Karpas-422 (cell line): ENCODE results near the gene LGALS7. TPM values are rescaled to one million over a fixed set of nuclear protein-coding genes. Genes with fewer than 3 reads are reported as not detected.
"Not testable (repeated sequence)": the region's sequence is repeated elsewhere in the genome, so short reads cannot be mapped to it uniquely, and the experiment has no call there.

Experiments used
- DNase-seq: peaks from one replicate; pipeline ENCODE4 v3.0.0-alpha.2; 2015
- H2AFZ ChIP-seq: fragments of 200-600 bp; sonication (generic); 2 replicates; pipeline ENCODE4 v1.6.1; 2014; ENCODE audit warnings: antibody characterized with exemption, low read length, mixed read lengths
- H3K27ac ChIP-seq: fragments of 200-600 bp; sonication (generic); 2 replicates; pipeline ENCODE4 v1.5.1; 2014; ENCODE audit warnings: mild to moderate bottlenecking, low read length, moderate library complexity
- H3K27me3 ChIP-seq: fragments of 200-600 bp; sonication (generic); 2 replicates; pipeline ENCODE4 v1.6.1; 2014; ENCODE audit warnings: low read length, mixed read lengths
- H3K36me3 ChIP-seq: fragments of 200-600 bp; sonication (generic); 2 replicates; pipeline ENCODE4 v1.6.1; 2014; ENCODE audit warnings: low read length, mixed read lengths; ENCODE audit not compliant: insufficient read depth
- H3K4me1 ChIP-seq: fragments of 200-600 bp; sonication (generic); 2 replicates; pipeline ENCODE4 v1.6.1; 2014; ENCODE audit warnings: mild to moderate bottlenecking, low read length, mixed read lengths
- H3K4me2 ChIP-seq: fragments of 200-600 bp; sonication (generic); 2 replicates; pipeline ENCODE4 v1.6.1; 2014; ENCODE audit warnings: low read length, low read depth, mild to moderate bottlenecking; ENCODE audit not compliant: poor library complexity, severe bottlenecking
- H3K4me3 ChIP-seq: fragments of 200-600 bp; sonication (generic); 2 replicates; pipeline ENCODE4 v1.5.1; 2014; ENCODE audit warnings: mild to moderate bottlenecking, antibody characterized with exemption, low read length, mixed read lengths
- H3K79me2 ChIP-seq: fragments of 200-600 bp; sonication (generic); 2 replicates; pipeline ENCODE4 v1.6.1; 2014; ENCODE audit warnings: mild to moderate bottlenecking, low read length, mixed read lengths
- H3K9ac ChIP-seq: fragments of 200-600 bp; sonication (generic); 2 replicates; pipeline ENCODE4 v1.6.0; 2014; ENCODE audit warnings: low read length
- H3K9me2 ChIP-seq: fragments of 200-600 bp; sonication (generic), shearing (Covaris generic); replicated peaks from 2 replicates; pipeline ENCODE4 v1.6.0; 2014; ENCODE audit warnings: mild to moderate bottlenecking, low read length, moderate library complexity; ENCODE audit not compliant: insufficient read depth
- H3K9me3 ChIP-seq: fragments of 300-700, 200-600 bp; sonication (generic); 2 replicates; pipeline ENCODE4 v1.6.1; 2014; ENCODE audit warnings: low read length, mixed read lengths
- H4K20me1 ChIP-seq: fragments of 200-600 bp; sonication (generic); 2 replicates; pipeline ENCODE4 v1.6.1; 2014; ENCODE audit warnings: mild to moderate bottlenecking, antibody characterized with exemption, low read length, low read depth; ENCODE audit not compliant: insufficient read depth
- total RNA-seq: library from RNA; depleted of rRNA; stranded (reverse); fragments of >200 nt; shearing (Covaris generic); gene quantifications from 2 replicates; pipeline ENCODE4 v1.2.3, GENCODE V29; 2014; ENCODE audit warnings: low replicate concordance

Gene LGALS7
- total RNA-seq, 1 experiment from 2014 or later = not detected

DNA sequence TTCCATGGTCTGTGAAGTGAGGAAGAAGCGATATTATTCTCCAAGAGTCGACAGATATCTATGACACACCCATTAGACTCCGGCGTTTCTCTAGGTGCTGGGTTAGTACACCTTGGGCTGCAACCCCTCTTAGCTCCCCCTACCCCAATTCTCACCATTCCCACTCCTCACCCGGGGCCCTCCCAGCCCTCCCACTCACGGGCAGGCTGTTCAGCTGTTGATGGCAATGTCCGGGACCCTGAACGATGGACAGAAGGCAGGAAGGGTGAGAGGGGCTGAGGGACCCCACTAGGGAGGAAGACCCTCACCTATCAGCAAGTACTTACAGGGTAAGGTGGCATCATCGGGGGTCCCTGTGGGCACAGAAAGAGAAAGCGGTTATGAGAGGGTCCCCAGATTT is 30.2 kb upstream of the LGALS7 start:
- no peak overlapping the region for H2AFZ ChIP-seq
- no peak overlapping the region for H3K9ac ChIP-seq
- no peak overlapping the region for H3K4me3 ChIP-seq
- H3K36me3 ChIP-seq = no peaks in the 10 kb centered on the region
- no peaks in the 10 kb centered on the region for H3K4me1 ChIP-seq
- no peak for DNase-seq
- no peaks in the 10 kb centered on the region for H3K27me3 ChIP-seq
- no peaks in the 10 kb centered on the region for H4K20me1 ChIP-seq
- no peaks in the 10 kb centered on the region for H3K9me3 ChIP-seq
- H3K9me2 ChIP-seq = no peaks in the 10 kb centered on the region
- H3K27ac ChIP-seq = no peak overlapping the region
- H3K79me2 ChIP-seq = no peaks in the 10 kb centered on the region
- H3K4me2 ChIP-seq = no peak overlapping the region

DNA sequence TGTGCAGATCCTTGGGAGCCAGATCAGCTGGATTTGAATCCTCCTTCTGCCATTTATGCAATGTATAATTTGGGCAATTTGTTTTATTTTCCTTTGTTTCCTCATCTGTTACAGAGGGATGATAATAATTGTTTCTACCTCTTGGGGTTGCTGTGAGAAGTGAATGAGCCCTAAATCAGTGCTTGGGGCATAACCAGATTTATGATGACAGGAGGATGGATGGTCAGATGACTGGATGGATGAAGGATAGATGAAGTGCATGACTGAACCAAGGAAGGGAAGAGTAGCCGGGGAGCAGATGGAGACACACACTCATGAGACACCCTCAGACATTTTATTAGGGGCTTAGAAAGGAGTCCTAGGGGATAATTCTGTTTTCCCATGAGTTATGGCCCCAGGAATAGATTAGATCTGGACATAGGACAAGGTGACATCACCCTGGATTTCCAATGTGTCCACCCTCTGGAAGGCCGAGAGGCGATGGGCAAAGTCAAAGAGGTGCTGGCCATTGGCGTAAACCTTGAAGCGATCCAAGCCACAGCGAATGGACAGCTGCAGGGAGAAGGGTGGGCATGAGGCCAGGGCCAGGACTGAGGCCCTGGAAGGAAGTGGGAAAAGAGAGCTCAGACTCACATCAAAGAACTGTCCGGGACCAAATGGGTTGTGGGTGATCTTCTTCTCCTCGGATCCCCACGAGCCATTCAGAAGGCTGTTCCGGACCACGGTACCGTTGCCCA is 28.2 kb upstream of the LGALS7 start:
- H3K27ac ChIP-seq = no peak overlapping the region
- H4K20me1 ChIP-seq = no peaks in the 10 kb centered on the region
- H3K9me2 ChIP-seq = no peaks in the 10 kb centered on the region
- no peak overlapping the region for H3K9ac ChIP-seq
- H3K79me2 ChIP-seq = no peaks in the 10 kb centered on the region
- no peak overlapping the region for H3K4me3 ChIP-seq
- H3K4me2 ChIP-seq = no peak overlapping the region
- no peak for DNase-seq
- no peaks in the 10 kb centered on the region for H3K27me3 ChIP-seq
- no peaks in the 10 kb centered on the region for H3K36me3 ChIP-seq
- no peaks in the 10 kb centered on the region for H3K4me1 ChIP-seq
- H3K9me3 ChIP-seq = no peaks in the 10 kb centered on the region
- H2AFZ ChIP-seq = no peak overlapping the region

DNA sequence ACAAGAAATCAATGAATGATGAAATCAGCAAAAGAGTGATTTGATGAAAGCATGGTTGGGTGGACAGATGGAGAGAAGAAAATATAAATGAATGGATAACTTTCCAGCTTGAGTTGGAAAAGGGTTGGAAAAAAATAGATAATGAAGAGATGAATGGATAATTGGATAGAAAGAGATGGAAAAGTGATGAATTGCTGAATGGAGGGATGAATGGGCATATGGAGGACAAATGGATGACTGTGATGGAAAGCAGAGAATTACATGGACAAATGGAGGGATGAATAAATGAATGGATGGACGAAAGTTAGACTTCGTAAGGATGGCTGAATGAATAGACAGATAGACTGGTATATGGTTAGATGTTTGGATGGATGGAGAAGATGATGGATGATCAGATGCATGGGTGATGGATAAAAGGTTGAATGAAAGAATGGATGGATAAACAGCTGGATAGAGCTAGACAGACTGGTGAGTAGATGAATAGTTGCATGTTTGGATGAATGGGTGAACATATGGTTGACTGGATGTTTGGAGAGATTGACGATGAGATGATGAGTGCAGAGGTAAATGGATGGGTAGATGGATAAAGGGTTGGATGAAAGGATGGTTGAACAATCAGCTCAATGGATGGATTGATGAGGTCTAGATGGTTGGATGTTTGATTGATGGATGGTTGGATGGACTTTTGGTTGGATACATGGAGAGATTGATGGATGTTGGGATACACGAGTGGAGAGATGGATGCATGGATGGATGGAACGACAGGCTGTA is 27.4 kb upstream of the LGALS7 start:
- H3K9me2 ChIP-seq = no peaks in the 10 kb centered on the region
- H3K27me3 ChIP-seq = no peaks in the 10 kb centered on the region
- no peak overlapping the region for H2AFZ ChIP-seq
- H3K27ac ChIP-seq = no peak overlapping the region
- no peak overlapping the region for H3K4me3 ChIP-seq
- no peaks in the 10 kb centered on the region for H3K9me3 ChIP-seq
- H3K4me2 ChIP-seq = no peak overlapping the region
- peaks cover 2% of the 10 kb centered on the region; the same call in 1 of the 2 replicates for H3K4me1 ChIP-seq
- H3K9ac ChIP-seq = no peak overlapping the region
- no peaks in the 10 kb centered on the region for H4K20me1 ChIP-seq
- no peaks in the 10 kb centered on the region for H3K79me2 ChIP-seq
- no peak for DNase-seq
- H3K36me3 ChIP-seq = no peaks in the 10 kb centered on the region

DNA sequence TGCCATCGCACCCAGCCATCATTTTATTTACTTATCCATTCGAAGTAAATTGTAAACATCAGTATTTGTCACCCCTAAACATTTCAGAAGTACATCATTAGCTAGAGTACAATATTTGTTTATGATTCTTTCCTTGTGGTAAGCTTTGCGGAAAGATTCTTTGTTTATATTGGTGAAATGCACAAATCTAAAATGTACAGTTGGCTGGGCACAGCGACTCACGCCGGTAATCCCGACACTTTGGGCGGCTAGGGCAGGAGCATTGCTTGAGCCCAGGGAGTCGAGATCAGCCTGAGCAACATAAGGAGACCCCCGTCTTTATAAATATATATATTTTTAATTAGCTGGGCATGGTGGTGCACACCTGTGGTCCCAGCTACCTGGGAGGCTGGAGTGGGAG is 25.8 kb upstream of the LGALS7 start:
- Histone ChIP-seq H3K9ac (no peak overlapping the region), H3K4me1 (peaks cover 3% of the 10 kb centered on the region; the same call in 1 of the 2 replicates), H3K9me3 (no peaks in the 10 kb centered on the region), H3K9me2 (no peaks in the 10 kb centered on the region), H3K36me3 (no peaks in the 10 kb centered on the region), H3K27me3 (no peaks in the 10 kb centered on the region), H2AFZ (no peak overlapping the region), H3K4me2 (no peak overlapping the region), H3K79me2 (no peaks in the 10 kb centered on the region), H3K4me3 (no peak overlapping the region), H4K20me1 (no peaks in the 10 kb centered on the region), H3K27ac (no peak overlapping the region)
- DNase-seq = no peak

DNA sequence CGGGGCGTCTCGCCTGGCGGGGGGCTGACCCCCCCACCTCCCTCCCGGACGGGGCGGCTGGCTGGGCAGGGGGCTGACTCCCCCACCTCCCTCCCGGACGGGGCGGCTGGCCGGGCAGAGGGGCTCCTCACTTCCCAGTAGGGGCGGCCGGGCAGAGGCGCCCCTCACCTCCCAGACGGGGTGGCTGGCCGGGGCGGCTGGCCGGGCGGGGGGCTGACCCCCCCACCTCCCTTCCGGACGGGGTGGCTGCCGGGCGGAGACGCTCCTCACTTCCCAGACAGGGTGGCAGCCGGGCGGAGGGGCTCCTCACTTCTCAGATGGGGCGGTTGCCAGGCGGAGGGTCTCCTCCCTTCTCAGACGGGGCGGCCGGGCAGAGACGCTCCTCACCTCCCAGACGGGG is 24.5 kb upstream of the LGALS7 start:
- H2AFZ ChIP-seq, H3K9me2 ChIP-seq, H3K79me2 ChIP-seq, H4K20me1 ChIP-seq, H3K27me3 ChIP-seq, DNase-seq, H3K9ac ChIP-seq, H3K36me3 ChIP-seq, H3K27ac ChIP-seq, H3K4me1 ChIP-seq, H3K9me3 ChIP-seq, H3K4me3 ChIP-seq, H3K4me2 ChIP-seq: not testable (repeated sequence)

DNA sequence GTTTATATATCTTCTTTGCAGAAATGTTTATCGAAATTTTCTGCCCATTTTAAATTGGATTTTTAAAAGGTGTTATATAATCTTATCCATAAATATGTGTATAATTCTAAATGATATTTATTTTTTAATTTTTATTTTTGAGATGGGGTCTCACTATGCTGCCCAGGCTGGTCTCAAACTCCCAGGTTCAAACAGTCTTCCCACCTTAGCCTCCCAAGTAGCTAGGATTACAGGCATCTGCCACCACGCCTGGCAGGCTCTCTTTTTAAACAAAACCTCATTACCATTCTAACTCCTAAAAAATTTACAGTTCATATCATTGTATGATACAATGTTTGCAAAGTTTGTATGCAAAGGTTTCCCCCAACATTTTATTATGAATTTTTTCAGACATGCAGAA is 22.8 kb upstream of the LGALS7 start:
- Histone ChIP-seq H3K4me2 (no peak overlapping the region), H3K4me1 (peaks cover 3% of the 10 kb centered on the region; the same call in 1 of the 2 replicates), H3K9ac (no peak overlapping the region), H3K9me3 (no peaks in the 10 kb centered on the region), H3K9me2 (no peaks in the 10 kb centered on the region), H3K4me3 (no peak overlapping the region), H4K20me1 (no peaks in the 10 kb centered on the region), H3K36me3 (no peaks in the 10 kb centered on the region), H3K27ac (no peak overlapping the region), H3K27me3 (no peaks in the 10 kb centered on the region), H2AFZ (no peak overlapping the region), H3K79me2 (no peaks in the 10 kb centered on the region)
- no peak for DNase-seq

DNA sequence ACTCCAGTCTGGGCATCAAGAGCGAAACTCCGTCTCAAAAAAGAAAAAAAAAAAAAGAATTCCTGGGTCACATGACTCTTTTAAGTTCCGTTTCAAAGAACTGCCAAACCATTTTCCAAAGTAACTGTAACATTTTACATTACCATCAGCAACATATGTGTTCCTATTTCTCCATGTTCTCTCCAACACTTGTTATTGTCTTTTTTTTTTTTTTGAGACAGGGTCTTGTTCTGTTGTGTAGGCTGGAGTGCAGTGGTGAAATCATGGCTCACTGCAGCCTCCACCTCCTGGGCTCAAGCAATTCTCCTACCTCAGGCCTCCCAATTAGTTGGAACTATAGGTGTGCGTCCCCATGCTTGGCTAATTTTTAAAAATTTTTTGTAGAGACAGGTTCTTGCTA is 22.2 kb upstream of the LGALS7 start:
- H3K27ac ChIP-seq = no peak overlapping the region
- no peaks in the 10 kb centered on the region for H3K79me2 ChIP-seq
- no peak overlapping the region for H3K4me3 ChIP-seq
- H3K27me3 ChIP-seq = no peaks in the 10 kb centered on the region
- H4K20me1 ChIP-seq = no peaks in the 10 kb centered on the region
- no peaks in the 10 kb centered on the region for H3K9me3 ChIP-seq
- H3K36me3 ChIP-seq = no peaks in the 10 kb centered on the region
- DNase-seq = no peak
- no peak overlapping the region for H2AFZ ChIP-seq
- no peaks in the 10 kb centered on the region for H3K9me2 ChIP-seq
- no peak overlapping the region for H3K4me2 ChIP-seq
- no peak overlapping the region for H3K9ac ChIP-seq
- H3K4me1 ChIP-seq = peaks cover 3% of the 10 kb centered on the region; the same call in 1 of the 2 replicates

DNA sequence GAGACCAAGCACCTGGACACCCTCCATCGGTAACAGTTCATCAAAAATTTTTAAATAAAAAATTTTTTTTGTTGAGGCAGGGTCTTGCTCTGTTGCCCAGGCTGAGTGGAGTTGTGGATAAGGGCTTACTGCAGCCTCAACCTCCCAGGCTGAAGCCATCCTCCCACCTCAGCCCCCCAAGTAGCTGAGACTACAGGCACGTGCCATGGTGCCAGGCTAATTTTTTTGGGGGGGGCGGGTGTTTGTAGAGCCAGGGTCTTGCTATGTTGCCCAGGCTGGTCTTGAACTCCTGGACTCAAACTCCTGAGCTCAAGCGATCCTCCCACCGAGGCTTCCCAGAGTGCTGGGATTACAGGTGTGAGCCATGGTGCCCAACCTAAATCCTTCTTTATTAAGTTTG is 20.4 kb upstream of the LGALS7 start:
- peaks cover 3% of the 10 kb centered on the region; the same call in 1 of the 2 replicates for H3K4me1 ChIP-seq
- H3K79me2 ChIP-seq = no peaks in the 10 kb centered on the region
- no peaks in the 10 kb centered on the region for H4K20me1 ChIP-seq
- no peaks in the 10 kb centered on the region for H3K36me3 ChIP-seq
- no peak overlapping the region for H3K27ac ChIP-seq
- H3K4me2 ChIP-seq = no peak overlapping the region
- no peaks in the 10 kb centered on the region for H3K9me3 ChIP-seq
- H3K27me3 ChIP-seq = no peaks in the 10 kb centered on the region
- no peak overlapping the region for H2AFZ ChIP-seq
- H3K9ac ChIP-seq = no peak overlapping the region
- no peak overlapping the region for H3K4me3 ChIP-seq
- no peak for DNase-seq
- H3K9me2 ChIP-seq = no peaks in the 10 kb centered on the region
